ENCODE measurements around the gene STX1B.
A peak's percentile ranks its signal among the peaks of the same experiment; 100 is the strongest.

The STX1B gene

DNA sequence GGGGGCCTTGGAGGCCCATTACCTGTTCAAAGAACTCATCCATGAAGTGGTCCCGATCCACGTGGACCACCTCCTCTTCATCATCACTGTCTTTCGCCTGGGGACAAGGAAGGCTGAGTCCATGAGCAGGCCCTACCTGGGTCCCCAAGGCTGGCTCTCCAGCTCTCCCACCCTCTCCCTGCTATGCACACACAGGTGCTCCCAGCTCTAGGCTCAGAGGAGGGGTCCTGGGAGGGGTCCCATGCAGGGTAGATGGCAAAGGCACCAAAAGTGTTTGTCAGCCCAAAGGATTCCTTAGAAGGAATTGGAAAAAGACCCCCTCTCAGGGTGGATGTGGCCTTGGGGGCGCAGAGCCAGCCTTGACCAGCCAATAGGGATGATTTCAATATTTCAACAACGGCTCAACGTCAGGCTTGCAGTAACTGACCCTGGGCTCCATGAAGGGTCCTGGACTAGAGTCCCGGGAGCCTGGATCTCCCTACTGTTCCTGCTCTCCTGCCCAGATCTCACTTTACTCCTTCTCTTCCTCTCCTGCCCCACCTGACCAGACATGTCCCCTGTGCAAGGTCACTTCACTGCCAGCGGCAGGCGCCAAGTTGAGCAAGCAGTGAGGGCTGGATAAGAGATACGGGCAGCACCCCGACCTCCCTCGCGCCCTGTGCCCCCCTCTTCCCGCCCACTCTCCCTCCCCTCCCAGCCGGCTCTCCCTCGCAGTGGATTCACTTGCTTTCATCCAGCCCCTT lies 8.8 kb downstream of the STX1B start:
- DNase-seq (ENCODE audit: low read depth) = no peak
- no peak overlapping the region for H3K4me3 ChIP-seq (ENCODE audit: low read depth, low read length)
- TF ChIP-seq, protein P1, sequence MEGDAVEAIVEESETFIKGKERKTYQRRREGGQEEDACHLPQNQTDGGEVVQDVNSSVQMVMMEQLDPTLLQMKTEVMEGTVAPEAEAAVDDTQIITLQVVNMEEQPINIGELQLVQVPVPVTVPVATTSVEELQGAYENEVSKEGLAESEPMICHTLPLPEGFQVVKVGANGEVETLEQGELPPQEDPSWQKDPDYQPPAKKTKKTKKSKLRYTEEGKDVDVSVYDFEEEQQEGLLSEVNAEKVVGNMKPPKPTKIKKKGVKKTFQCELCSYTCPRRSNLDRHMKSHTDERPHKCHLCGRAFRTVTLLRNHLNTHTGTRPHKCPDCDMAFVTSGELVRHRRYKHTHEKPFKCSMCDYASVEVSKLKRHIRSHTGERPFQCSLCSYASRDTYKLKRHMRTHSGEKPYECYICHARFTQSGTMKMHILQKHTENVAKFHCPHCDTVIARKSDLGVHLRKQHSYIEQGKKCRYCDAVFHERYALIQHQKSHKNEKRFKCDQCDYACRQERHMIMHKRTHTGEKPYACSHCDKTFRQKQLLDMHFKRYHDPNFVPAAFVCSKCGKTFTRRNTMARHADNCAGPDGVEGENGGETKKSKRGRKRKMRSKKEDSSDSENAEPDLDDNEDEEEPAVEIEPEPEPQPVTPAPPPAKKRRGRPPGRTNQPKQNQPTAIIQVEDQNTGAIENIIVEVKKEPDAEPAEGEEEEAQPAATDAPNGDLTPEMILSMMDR (IDR thresholded peaks at IDR 0.05; ENCODE audit: control insufficient read depth, extremely low read depth, insufficient read depth) = no peak

DNA sequence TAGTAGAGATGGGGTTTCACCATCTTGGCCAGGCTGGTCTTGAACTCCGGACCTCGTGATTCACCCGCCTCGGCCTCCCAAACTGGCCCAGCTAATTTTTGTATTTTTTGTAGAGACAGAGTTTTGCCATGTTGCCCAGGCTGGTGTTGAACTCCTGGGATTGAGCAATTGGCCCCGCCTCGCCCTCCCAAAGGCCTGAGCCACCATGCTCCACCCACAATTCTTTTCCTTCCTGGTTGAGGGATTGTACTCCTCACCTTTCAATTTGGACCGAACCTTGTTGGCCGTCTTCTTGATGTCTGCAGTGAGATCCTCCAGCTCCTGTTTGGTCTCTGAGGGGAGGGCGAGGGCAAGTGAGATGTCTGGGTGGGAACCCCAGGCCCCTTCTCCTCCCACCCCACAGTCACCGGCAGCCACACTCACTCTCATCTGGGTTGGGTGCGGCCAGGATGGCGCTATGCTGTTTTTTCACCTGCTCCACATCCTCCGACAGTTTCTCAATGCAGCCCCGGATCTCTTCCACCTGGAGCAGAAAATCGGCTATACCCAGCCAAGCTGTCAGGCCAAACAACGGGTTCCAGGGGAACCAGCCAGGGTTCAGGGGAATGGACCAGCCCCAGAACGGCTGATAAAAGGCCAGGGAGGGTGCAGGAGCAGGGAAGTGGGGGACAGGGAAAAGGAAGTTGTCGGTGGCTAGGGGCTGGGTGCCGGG lies 9.6 kb downstream of the STX1B start:
- H3K4me3 ChIP-seq (ENCODE audit: low read depth, low read length) = no peak overlapping the region
- DNase-seq (ENCODE audit: low read depth) = no peak
- TF ChIP-seq, protein P1 (IDR thresholded peaks at IDR 0.05; ENCODE audit: control insufficient read depth, extremely low read depth, insufficient read depth) = no peak

DNA sequence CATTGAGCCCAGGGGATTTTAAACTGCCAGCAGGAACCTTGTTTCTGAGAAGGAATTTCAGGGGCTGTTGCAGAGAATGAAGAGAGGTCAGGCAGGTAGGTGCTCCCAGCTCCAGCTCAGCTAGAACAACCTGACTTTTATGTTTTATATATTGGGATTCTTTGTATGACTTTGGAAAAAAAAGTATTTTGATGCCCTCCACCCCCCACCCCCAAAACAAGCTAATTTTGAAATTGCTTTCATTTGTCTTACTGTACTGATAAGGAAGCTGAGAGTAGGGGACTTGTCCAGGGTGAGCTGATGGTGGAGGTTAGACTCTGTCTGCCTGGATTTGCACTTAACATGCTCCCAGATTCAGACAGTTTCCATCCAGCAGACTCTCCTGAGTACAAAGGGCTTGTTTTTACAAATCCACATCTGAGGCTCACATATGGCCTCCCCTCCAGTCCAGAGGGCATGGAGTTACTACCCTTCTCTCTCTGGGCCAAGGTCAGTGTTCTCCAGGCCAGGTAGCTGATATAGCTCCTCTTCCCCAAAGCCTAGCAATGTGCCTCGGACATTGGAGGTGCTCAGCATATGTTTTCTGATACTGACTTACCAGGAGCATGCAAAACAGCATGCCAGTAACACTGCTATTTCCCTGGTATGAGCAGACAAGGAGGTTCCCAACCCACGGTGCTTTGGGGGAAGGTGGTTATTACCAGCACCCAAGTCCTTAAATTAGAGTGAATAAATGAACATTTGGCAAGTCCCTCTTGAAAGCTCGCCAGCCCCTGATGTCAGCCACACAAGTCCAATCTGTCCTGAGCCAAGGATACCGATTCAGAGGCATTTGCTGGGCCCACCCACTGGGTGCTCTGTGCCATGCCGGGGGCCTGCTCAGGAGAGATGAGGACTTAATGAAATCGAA lies 11.3 kb downstream of the STX1B start:
- no peak overlapping the region for H3K4me3 ChIP-seq (ENCODE audit: low read depth, low read length)
- TF ChIP-seq, protein P1 (IDR thresholded peaks at IDR 0.05; ENCODE audit: control insufficient read depth, extremely low read depth, insufficient read depth) = no peak
- DNase-seq (ENCODE audit: low read depth) = no peak

DNA sequence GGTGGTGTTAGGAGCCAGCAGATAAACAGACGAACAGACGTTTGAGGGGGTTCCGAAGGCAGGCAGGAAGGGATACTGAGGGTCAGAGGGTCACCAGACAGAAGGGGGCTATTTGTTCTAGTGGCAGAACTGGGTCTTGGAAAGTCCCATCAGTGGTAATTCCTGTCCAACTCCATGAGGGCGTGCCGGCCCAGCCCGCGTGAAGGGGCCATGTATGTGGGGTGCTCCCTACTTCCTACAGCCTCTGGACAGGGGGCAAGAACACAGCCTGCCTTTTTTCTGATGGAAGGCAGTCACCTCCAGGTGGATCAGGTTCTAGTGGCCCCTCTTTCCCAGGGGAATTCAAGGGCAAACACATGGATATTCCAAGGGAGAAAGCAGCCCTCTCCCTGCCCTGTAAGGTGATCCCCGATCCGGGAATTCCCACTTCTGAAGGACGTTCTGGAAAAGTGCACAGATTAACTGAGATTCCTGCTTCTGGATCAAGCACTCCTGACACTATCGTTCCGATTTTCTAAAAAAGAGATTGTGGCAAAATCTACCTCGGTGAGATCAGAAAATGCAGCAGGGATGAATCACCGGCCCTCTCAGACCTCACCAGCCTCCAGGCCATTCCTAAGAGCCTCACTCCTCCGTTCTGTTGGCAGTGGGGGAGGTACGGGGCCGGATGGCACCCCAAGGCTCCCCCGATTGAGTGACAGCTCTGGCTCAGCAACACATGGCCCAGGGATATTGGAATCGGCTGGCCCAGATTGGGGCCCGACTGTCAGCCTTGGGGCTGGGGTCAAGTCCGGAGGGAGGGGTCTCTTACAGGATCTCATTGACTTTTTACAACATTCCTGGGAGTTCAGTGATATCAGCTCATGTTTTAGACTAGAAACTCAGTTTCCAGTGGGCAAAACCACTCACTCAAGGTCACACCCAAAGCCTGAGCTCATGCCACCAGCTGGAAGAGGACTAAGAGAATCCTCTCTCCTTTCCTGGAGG lies 12.4 kb downstream of the STX1B start:
- TF ChIP-seq, protein P1 (IDR thresholded peaks at IDR 0.05; ENCODE audit: control insufficient read depth, extremely low read depth, insufficient read depth) = no peak
- DNase-seq (ENCODE audit: low read depth) = no peak
- peak overlapping the region; percentile 47; the same call in 1 of the 2 replicates for H3K4me3 ChIP-seq (ENCODE audit: low read depth, low read length)

DNA sequence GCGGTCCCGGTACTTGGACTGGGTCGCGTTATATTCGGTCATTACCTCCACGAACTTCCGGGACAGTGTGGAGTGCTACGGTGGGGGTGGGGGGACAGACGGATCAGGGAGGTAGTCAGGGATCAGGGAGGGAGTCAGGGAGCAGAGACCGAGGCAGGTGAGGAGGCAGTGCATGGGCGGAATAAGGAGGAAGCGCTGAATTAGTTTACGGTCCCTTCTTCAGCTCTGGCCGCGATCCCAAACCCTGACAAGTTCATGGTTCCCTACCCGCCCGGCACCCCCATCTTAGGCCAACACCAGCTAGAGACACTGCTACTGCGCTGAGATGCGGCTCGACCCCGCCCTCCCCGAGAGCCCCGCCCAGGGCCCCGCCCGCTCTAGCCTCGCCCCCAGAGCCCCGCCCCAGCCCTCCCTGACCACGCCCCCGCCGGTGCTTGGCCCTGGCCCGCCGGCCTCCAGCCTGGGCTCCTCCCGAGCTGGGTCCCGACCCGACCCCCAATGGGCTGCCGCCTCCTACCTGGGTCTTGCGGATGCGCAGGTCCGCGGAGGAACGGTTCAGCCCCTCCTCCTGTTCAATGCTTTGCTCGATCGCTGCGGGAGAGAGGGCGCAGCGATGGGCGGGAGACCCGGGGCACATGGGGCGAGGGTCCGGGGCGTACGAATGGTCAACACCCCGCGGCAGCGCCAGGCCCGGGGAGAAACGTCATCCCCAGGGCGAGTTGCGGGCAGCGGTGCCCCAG lies 13.3 kb downstream of the STX1B start:
- DNase-seq (ENCODE audit: low read depth) = no peak
- TF ChIP-seq, protein P1 (IDR thresholded peaks at IDR 0.05; ENCODE audit: control insufficient read depth, extremely low read depth, insufficient read depth) = no peak
- H3K4me3 ChIP-seq (ENCODE audit: low read depth, low read length) = peak overlapping the region; percentile 47

All from LNCaP clone FGC (cell line).